ENCODE data around the gene GPR119.
"Not testable (repeated sequence)": the region's sequence is repeated elsewhere in the genome, so short reads cannot be mapped to it uniquely, and the experiment has no call there.

DNA sequence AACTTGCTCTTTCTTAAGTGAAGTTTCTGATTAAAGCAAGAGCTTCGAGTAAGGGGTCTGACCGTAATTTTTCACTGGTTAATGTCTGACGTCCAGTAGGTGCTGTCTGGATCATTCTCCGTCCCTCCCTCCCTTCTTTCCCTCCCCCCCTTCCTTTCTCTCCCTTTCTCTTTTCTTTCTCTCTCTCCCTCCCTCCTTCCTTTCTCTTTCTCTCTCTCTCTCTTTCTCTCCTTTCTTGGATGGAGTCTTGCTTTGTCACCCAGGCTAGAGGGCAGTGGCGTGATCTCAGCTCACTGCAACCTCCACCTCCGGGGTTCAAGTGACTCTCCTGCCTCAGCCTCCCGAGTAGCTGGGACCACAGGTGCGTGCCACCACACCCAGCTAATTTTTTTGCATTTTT, 46.6 kb downstream of the GPR119 start:
- TF ChIP-seq, protein P1, sequence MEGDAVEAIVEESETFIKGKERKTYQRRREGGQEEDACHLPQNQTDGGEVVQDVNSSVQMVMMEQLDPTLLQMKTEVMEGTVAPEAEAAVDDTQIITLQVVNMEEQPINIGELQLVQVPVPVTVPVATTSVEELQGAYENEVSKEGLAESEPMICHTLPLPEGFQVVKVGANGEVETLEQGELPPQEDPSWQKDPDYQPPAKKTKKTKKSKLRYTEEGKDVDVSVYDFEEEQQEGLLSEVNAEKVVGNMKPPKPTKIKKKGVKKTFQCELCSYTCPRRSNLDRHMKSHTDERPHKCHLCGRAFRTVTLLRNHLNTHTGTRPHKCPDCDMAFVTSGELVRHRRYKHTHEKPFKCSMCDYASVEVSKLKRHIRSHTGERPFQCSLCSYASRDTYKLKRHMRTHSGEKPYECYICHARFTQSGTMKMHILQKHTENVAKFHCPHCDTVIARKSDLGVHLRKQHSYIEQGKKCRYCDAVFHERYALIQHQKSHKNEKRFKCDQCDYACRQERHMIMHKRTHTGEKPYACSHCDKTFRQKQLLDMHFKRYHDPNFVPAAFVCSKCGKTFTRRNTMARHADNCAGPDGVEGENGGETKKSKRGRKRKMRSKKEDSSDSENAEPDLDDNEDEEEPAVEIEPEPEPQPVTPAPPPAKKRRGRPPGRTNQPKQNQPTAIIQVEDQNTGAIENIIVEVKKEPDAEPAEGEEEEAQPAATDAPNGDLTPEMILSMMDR (conservative IDR thresholded peaks at IDR 0.05; ENCODE audit: low read length), result not testable (repeated sequence)
- TF ChIP-seq EZH2phosphoT487 (IDR thresholded peaks at IDR 0.05; ENCODE audit: borderline replicate concordance), result not testable (repeated sequence)

Measured in Loucy (cell line).